HCT116 (cell line): ENCODE measurements around the gene TMEM132A. TPM values are rescaled to one million over a fixed set of nuclear protein-coding genes. Genes with fewer than 3 reads are reported as not detected.

Experiments used
- ATAC-seq: fragments of 200-7000 bp; cut with Tn5 transposase; 2 replicates; pipeline ENCODE4 v1.9.1; 2020; ENCODE audit warnings: mild to moderate bottlenecking, moderate library complexity
- BruUV-seq: library from RNA; stranded (reverse); fragments of 400-500 nt; replicated peaks from 2 replicates; lab custom pipeline; 2021; lab: Mats Ljungman, UMichigan
- CTCF ChIA-PET: fragments of 300-600 bp; sonication (Branson Sonifier 250); formaldehyde crosslinking; loops from one replicate; lab custom pipeline; 2021; ENCODE audit warnings: antibody characterized with exemption; lab: Charles Lee
- POLR2A ChIA-PET: fragments of 300-600, 350-600 bp; sonication (Branson Sonifier 250); formaldehyde crosslinking; loops from one replicate; lab custom pipeline; 2021; ENCODE audit warnings: antibody characterized with exemption; lab: Charles Lee
- RAD21 ChIA-PET, 2 experiments: fragments of 300-600 bp; sonication (Branson Sonifier 250); formaldehyde crosslinking; loops; one replicate each; lab custom pipeline; 2023; ENCODE audit warnings: low total read pairs in 2 of 2; ENCODE audit not compliant: uncharacterized antibody in 2 of 2, unreplicated experiment in 2 of 2, low non-redundant PET in 1 of 2; lab: Charles Lee
- DNase-seq: peaks from one replicate; pipeline ENCODE4 v3.0.0-alpha.2; 2010; ENCODE audit warnings: low read depth, low spot score
- H2AFZ ChIP-seq: fragments of 200-600 bp; shearing (Covaris generic), sonication (generic); 2 replicates; pipeline ENCODE4 v1.6.1; 2017; ENCODE audit warnings: low read depth, mixed run types, mixed read lengths, antibody characterized with exemption, low read length; ENCODE audit not compliant: poor library complexity, severe bottlenecking
- H3K27ac ChIP-seq: 2 replicates; pipeline ENCODE4 v1.5.1; 2012; ENCODE audit warnings: low read depth, low read length
- H3K27me3 ChIP-seq: fragments of 200-600 bp; sonication (generic); 2 replicates; pipeline ENCODE4 v1.6.1; 2016; ENCODE audit warnings: mixed run types, low read length, mixed read lengths; ENCODE audit not compliant: insufficient read depth
- H3K36me3 ChIP-seq, 2 experiments: fragments of 200-500 bp in 1 of 2; fragments of 200-600 bp in 1 of 2; sonication (Bioruptor generic) in 1 of 2; sonication (generic) in 1 of 2; 2 replicates each; pipeline versions ENCODE4 v1.5.1 to v1.6.1; 2014 to 2016; ENCODE audit warnings: low read length in 2 of 2, inconsistent platforms in 1 of 2, mixed read lengths in 1 of 2, mixed run types in 1 of 2; ENCODE audit not compliant: insufficient read depth in 2 of 2, control insufficient read depth in 1 of 2
- H3K4me1 ChIP-seq, 2 experiments: fragments of 200-600 bp in 1 of 2; sonication (generic) in 1 of 2; 2 replicates each; pipeline versions ENCODE4 v1.5.1 to v1.6.1; 2012 to 2017; ENCODE audit warnings: low read length in 2 of 2, inconsistent platforms in 1 of 2, mild to moderate bottlenecking in 1 of 2, mixed read lengths in 1 of 2, mixed run types in 1 of 2, moderate library complexity in 1 of 2; ENCODE audit not compliant: insufficient read depth in 2 of 2, control insufficient read depth in 1 of 2
- H3K4me2 ChIP-seq: fragments of 200-600 bp; sonication (generic); 2 replicates; pipeline ENCODE4 v1.6.1; 2017; ENCODE audit warnings: mixed run types, low read length, mixed read lengths
- H3K4me3 ChIP-seq, 2 experiments: fragments of 200-600 bp in 1 of 2; sonication (generic) in 1 of 2; replicated peaks in 1 of 2; 2 replicates each; pipeline ENCODE4 v1.5.1; 2011 to 2016; ENCODE audit warnings: low read length in 2 of 2, control low read depth in 1 of 2, low read depth in 1 of 2, mild to moderate bottlenecking in 1 of 2, mixed read lengths in 1 of 2, mixed run types in 1 of 2
- H3K79me2 ChIP-seq: fragments of 200-600 bp; sonication (generic); 2 replicates; pipeline ENCODE4 v1.6.1; 2017; ENCODE audit warnings: mild to moderate bottlenecking, mixed run types, low read length, moderate library complexity, mixed read lengths; ENCODE audit not compliant: insufficient read depth
- H3K9ac ChIP-seq: fragments of 200-600 bp; sonication (generic); 2 replicates; pipeline ENCODE4 v1.6.1; 2016; ENCODE audit warnings: low read length, mixed read lengths
- H3K9me2 ChIP-seq: fragments of 200-600 bp; sonication (generic), shearing (Covaris generic); 2 replicates; pipeline ENCODE4 v1.6.1; 2017; ENCODE audit warnings: mixed run types, mild to moderate bottlenecking, moderate library complexity; ENCODE audit not compliant: insufficient read depth
- H3K9me3 ChIP-seq, 2 experiments: fragments of 200-500 bp in 1 of 2; fragments of 200-600 bp in 1 of 2; sonication (Bioruptor generic) in 1 of 2; sonication (generic) in 1 of 2; 2 replicates each; pipeline ENCODE4 v1.6.1; 2014 to 2017; ENCODE audit warnings: low read length in 2 of 2, mixed read lengths in 2 of 2, inconsistent platforms in 1 of 2, low read depth in 1 of 2, mild to moderate bottlenecking in 1 of 2, mixed run types in 1 of 2, moderate library complexity in 1 of 2; ENCODE audit not compliant: control insufficient read depth in 1 of 2, insufficient read depth in 1 of 2
- H4K20me1 ChIP-seq: fragments of 200-600 bp; sonication (generic), shearing (Covaris generic); 2 replicates; pipeline ENCODE4 v1.6.1; 2017; ENCODE audit warnings: mixed run types, mild to moderate bottlenecking, moderate library complexity; ENCODE audit not compliant: insufficient read depth
- RAD21 ChIP-seq: IDR thresholded peaks from 2 replicates; pipeline ENCODE4 v1.6.1; 2012; ENCODE audit warnings: low read depth, mild to moderate bottlenecking
- ZNF274 ChIP-seq: fragments of 200-500 bp; sonication (Bioruptor generic); IDR thresholded peaks from 2 replicates; pipeline ENCODE4 v1.6.1; 2014; ENCODE audit warnings: mild to moderate bottlenecking, low read depth, low read length, inconsistent platforms
- intact Hi-C: fragments of 100-400 bp; cut with micrococcal nuclease; formaldehyde crosslinking; loops from 2 replicates; pipeline ENCODE4 v1.10.0; 2022
- total RNA-seq: library from RNA; stranded (reverse); gene quantifications from one replicate; pipeline ENCODE4 v1.2.1, GENCODE V29; 2021; ENCODE audit not compliant: unreplicated experiment
- TF ChIP-seq, protein P1 (sequence below): IDR thresholded peaks from 2 replicates; pipeline ENCODE4 v1.6.1; 2012
- TF ChIP-seq, protein P2 (sequence below), 3 experiments: fragments of 200-600 bp in 1 of 3; sonication (generic) in 1 of 3; IDR thresholded peaks in 2 of 3; conservative IDR thresholded peaks in 1 of 3; 2 replicates each; pipeline ENCODE4 v1.5.1; 2012 to 2017; ENCODE audit warnings: low read depth in 2 of 3, low read length in 2 of 3, antibody characterized with exemption in 1 of 3, borderline replicate concordance in 1 of 3, control low read depth in 1 of 3, mild to moderate bottlenecking in 1 of 3, mixed read lengths in 1 of 3, mixed run types in 1 of 3, moderate library complexity in 1 of 3; ENCODE audit not compliant: insufficient read depth in 1 of 3
- TF ChIP-seq, protein P3 (sequence below): IDR thresholded peaks from 2 replicates; pipeline ENCODE4 v1.6.1; 2012

The TMEM132A gene
- total RNA-seq, 1 experiment from 2014 or later = 120 TPM

DNA sequence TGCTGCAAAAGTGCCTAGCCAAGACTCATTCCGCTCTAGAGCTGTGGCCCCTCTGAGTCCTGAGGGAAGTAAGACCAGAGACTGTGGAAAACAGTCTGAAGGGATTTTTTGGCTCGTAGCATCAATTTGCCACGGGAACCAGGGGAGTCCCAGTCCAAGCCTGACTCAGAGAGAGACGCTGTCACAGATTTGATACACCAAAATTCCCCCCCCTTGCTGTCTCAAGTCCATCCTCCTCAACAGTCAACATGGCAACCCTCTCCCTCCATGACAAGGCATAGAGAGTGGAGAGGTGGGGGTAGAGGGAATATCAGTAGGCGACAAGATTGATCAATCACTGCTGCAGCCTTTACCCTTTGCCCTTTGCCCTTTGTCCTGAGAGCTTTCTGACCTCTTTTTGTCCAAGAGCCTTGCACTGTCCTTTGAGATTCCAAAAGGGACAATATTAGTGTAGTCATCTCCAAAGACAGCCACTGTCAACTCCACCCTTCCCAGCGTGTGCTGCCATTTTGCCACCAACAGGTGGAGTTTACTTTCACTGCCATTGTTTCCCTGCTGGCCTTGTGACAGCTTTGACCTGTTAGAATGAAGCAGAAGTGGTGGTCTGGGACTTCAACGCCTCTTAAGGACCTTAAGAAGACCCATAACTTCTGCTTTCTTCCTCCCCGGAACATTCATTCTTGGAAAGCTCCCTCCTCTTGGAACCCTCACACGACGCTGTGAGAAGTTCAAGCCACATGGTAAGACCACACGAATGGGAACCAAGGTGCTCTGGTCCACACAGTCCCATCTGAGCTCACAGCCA is 20.4 kb downstream of the TMEM132A start:
- Histone ChIP-seq H3K4me2 (no peak overlapping the region), H4K20me1 (no peaks in the 10 kb centered on the region), H3K27ac (no peak overlapping the region), H3K4me1 (no peaks in the 10 kb centered on the region), H3K27me3 (0 out of 2 replicates have a peak, but pooled peaks cover 11% of the 10 kb centered on the region), H3K9me3 (no peaks in the 10 kb centered on the region), H3K9ac (no peak overlapping the region), H3K79me2 (no peaks in the 10 kb centered on the region), H3K4me3 (no peak overlapping the region), H2AFZ (no peak overlapping the region), H3K36me3 (no peaks in the 10 kb centered on the region), H3K9me2 (no peaks in the 10 kb centered on the region)
- POLR2A ChIA-PET = no interaction called here
- DNase-seq = no peak
- CTCF ChIA-PET = interaction anchor here (0.9 to 1.3 kb wide), 2 partner anchors 242 to 243 kb away, joined by 3 read pairs; no protein-coding TSS in a partner anchor
- TF ChIP-seq RAD21 = peak; percentile 30; the same call in 1 of the 2 replicates
- TF ChIP-seq, protein P1, sequence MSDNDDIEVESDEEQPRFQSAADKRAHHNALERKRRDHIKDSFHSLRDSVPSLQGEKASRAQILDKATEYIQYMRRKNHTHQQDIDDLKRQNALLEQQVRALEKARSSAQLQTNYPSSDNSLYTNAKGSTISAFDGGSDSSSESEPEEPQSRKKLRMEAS = no peak
- TF ChIP-seq, protein P2, sequence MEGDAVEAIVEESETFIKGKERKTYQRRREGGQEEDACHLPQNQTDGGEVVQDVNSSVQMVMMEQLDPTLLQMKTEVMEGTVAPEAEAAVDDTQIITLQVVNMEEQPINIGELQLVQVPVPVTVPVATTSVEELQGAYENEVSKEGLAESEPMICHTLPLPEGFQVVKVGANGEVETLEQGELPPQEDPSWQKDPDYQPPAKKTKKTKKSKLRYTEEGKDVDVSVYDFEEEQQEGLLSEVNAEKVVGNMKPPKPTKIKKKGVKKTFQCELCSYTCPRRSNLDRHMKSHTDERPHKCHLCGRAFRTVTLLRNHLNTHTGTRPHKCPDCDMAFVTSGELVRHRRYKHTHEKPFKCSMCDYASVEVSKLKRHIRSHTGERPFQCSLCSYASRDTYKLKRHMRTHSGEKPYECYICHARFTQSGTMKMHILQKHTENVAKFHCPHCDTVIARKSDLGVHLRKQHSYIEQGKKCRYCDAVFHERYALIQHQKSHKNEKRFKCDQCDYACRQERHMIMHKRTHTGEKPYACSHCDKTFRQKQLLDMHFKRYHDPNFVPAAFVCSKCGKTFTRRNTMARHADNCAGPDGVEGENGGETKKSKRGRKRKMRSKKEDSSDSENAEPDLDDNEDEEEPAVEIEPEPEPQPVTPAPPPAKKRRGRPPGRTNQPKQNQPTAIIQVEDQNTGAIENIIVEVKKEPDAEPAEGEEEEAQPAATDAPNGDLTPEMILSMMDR (IDR thresholded peaks at IDR 0.05 in 2 of 3, conservative IDR thresholded peaks at IDR 0.05 in 1 of 3; ENCODE audit: borderline replicate concordance in 1 of 3, insufficient read depth in 1 of 3, low read depth in 2 of 3, low read length in 2 of 3) = peak in 2 of 3 experiments; percentile 39 to 55; a peak in 4 of 6 replicates
- RAD21 ChIA-PET = no interaction called here
- intact Hi-C loops = no loop called here
- ATAC-seq = peak; percentile 68
- BruUV-seq = no TSS peak

DNA sequence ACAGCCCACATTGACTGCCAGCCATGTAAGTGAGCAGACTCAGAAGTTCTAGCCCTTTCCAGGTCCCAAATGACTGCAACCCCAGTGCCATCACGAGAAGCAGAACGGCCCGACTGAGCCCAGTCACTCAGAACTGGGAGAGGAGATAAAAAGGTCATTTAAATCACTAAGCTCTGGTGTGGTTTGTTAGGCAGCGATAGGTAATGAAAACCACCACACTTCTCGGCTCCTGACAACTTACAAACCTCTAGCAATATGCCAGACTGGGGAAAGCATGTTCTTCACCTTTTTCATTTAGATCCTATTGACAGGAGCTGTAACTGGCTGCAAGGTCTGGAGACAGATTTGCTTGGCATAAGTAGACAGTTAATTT is 21.0 kb downstream of the TMEM132A start:
- no peak overlapping the region for H3K9ac ChIP-seq
- ATAC-seq = no peak
- H4K20me1 ChIP-seq = no peaks in the 10 kb centered on the region
- CTCF ChIA-PET = interaction anchor here (0.9 to 1.3 kb wide), 2 partner anchors 242 kb away, joined by 3 read pairs; no protein-coding TSS in a partner anchor
- intact Hi-C loops = no loop called here
- H3K9me3 ChIP-seq = no peaks in the 10 kb centered on the region
- no peaks in the 10 kb centered on the region for H3K4me1 ChIP-seq
- H3K36me3 ChIP-seq = no peaks in the 10 kb centered on the region
- no peak overlapping the region for H3K4me2 ChIP-seq
- POLR2A ChIA-PET = no interaction called here
- no peaks in the 10 kb centered on the region for H3K79me2 ChIP-seq
- TF ChIP-seq, protein P3, sequence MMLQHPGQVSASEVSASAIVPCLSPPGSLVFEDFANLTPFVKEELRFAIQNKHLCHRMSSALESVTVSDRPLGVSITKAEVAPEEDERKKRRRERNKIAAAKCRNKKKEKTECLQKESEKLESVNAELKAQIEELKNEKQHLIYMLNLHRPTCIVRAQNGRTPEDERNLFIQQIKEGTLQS = no peak
- no peak for TF ChIP-seq ZNF274
- H3K4me3 ChIP-seq = no peak overlapping the region
- H3K27me3 ChIP-seq = 0 out of 2 replicates have a peak, but pooled peaks cover 11% of the 10 kb centered on the region
- RAD21 ChIA-PET = no interaction called here
- H2AFZ ChIP-seq = no peak overlapping the region
- no peak for DNase-seq
- no peak overlapping the region for H3K27ac ChIP-seq
- no peaks in the 10 kb centered on the region for H3K9me2 ChIP-seq
- no TSS peak for BruUV-seq
